ENCODE results near the gene PCNT.
"Not testable (repeated sequence)": the region's sequence is repeated elsewhere in the genome, so short reads cannot be mapped to it uniquely, and the experiment has no call there.

The PCNT gene

DNA sequence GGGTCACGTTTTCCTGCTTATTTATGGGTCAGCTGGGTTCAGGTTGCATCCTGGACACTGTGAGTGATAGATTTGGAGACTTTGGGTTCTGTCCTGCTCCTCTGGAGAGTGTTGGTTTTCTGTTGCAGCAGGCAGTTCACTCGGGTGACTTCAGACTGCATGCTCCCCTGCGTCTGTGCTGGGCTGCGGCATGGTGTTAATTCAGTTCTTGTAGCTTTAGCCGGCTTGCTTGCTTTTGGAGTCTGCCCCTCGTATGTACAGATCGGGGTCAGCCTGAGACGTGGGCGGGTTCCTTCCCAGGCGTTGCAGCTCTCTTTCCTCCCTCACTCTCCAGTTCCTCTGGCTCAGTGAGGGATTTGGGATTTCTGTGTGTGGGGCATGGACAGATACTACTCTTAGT lies 38.0 kb downstream of the PCNT start:
- DNase-seq (ENCODE audit: low spot score): no peak

DNA sequence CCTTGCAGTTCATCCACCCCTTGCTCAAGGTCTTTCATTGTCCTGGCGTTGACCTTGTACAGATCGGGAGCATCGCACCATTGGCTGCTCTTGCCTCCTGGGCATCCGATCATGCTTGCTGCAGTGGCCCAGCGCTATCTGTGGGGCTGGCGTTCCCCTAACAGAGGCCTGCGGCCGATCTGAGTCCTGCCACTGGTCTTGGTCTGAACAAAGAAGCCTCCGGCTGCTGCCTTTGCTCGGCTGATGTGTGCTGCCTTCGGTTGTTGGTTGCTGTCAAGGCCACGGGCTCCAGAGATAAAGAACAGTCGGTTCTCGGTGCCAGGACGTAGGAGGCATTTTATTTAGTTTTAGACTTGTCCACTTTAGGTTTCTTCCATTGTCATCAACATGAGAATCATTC lies 39.0 kb downstream of the PCNT start:
- DNase-seq (ENCODE audit: low spot score): no peak

DNA sequence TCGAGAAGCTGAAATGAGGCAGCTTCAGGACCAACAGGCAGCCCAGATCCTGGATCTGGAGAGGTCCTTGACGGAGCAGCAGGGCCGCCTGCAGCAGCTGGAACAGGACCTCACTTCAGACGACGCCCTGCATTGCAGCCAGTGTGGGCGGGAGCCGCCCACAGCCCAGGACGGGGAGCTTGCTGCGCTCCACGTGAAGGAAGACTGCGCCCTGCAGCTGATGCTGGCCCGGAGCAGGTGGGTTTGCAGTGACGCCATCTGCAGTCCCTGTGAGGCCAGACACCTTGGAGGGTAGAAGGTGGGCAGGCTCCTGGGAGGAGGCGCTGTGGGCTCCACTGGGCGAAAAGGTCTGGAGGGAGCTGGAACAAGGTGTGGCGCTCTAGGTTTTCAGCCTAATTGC lies 39.7 kb downstream of the PCNT start:
- no peak for DNase-seq (ENCODE audit: low spot score)

DNA sequence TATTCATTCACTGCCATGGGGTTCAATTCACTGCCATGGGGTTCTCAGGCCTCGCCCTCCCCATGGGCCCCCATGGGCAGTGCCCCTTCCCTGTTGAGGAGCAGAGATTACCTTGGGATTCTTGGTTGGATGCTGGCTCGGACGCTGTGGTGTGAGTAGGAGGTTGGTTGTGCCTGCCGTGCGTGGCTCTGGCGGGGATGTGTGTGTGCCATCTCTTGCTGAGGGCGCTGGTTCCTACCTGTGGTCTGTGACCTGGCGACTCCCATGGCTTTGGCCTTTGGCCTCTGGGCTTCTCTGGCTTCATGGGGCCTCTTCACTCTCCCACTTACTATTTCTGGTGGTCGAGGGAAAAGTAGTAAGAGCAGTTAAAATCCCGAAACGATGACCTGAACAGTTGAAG lies 42.1 kb downstream of the PCNT start:
- no peak for DNase-seq (ENCODE audit: low spot score)

DNA sequence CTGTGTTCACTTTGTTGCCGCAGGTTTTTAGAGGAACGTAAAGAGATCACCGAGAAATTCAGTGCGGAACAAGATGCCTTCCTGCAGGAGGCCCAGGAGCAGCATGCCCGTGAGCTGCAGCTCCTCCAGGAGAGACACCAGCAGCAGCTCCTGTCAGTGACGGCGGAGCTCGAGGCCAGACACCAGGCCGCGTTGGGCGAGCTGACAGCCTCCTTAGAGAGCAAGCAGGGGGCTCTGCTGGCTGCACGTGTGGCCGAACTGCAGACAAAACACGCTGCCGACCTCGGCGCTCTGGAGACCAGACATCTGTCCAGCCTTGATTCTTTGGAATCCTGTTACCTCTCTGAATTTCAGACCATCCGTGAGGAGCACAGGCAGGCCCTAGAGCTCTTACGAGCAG lies 42.6 kb downstream of the PCNT start:
- no peak for DNase-seq (ENCODE audit: low spot score)

DNA sequence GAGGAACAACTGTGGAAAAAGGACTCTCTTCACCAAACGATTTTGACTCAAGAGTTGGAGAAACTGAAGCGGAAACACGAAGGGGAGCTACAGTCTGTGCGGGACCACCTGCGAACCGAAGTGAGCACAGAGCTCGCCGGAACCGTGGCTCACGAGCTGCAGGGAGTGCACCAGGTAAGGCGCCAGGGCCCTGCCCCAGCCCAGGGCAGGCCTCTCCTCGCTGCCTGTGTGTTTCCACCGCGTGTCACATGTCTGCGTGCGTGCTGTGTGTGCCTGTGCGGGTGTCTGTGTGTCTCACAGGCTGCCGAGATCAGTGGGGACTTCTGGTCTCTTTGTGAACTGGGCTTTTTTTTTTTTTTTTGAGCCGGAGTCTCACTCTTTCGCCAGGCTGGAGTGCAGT lies 43.0 kb downstream of the PCNT start:
- DNase-seq (ENCODE audit: low spot score): no peak

DNA sequence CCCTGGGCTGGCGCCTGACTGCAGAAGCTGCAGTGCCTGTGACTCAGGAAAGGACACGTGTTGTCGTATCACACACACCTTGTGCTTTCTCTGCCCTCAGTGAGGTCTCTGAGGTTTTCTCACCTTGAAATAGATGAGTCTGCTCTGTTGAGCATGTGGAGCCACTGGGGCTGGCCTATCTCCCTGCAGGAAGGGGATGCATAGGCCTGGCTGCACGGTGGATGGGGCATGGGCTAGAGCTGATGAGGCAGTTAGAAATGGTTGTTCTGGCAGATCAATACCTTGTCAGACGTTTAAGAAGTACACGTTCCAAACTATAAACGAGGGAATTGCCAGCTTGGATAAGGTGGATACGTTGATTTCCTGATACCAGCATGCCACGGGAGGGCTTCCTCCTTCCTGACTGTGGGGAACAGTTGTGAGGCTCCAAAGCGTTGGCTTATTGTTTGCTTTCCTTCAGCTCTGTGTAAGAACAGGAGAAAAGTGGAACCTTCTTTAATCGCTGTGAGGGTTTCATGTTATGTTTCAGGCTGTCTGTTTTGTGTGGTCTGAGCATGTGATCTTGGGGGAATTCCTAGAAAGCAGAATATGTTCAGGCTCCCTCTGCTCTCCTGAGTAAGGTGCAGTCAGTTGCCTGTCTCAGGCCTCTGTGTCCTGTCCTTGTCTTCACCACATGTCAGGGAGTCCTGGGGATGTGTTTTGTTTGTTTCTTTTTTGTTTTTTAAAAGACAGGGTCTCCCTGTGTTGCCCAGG lies 44.8 kb downstream of the PCNT start:
- DNase-seq (ENCODE audit: low spot score): peak; percentile 29

DNA sequence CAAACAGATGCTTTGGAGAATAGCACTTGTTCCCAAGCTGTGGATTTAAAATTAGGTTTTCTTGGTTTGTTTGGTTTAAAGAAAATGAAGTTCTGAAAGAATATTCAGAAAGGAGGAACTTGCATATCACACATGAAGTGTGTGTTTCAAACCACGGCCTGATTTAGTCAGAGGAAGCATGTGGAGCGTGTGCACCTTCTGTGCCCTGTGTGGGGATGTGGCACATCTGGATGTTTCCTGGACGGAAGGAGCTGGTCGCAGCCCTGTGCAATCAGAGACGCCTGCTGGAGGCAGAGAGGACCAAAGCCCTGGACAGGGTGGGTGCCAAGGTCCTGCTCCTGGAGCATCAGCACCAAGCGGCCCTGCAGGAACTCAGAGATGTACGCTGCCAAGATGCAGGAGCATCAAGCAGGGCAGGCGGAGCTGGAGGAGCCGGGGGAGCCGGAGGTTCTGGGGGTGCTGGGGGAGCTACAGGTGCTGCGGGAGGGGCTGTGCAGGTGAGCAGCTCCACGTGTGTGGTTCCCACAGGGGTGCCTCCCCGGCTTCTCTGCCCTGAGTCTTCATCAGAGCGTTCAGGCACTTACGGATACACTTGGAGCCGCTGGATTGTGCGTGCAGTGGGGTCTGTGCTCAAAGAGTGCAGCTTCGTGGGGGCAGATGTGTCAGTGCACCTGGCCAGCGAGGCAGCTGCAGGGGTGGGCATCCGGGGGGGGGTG lies 45.7 kb downstream of the PCNT start:
- no peak for DNase-seq (ENCODE audit: low spot score)

DNA sequence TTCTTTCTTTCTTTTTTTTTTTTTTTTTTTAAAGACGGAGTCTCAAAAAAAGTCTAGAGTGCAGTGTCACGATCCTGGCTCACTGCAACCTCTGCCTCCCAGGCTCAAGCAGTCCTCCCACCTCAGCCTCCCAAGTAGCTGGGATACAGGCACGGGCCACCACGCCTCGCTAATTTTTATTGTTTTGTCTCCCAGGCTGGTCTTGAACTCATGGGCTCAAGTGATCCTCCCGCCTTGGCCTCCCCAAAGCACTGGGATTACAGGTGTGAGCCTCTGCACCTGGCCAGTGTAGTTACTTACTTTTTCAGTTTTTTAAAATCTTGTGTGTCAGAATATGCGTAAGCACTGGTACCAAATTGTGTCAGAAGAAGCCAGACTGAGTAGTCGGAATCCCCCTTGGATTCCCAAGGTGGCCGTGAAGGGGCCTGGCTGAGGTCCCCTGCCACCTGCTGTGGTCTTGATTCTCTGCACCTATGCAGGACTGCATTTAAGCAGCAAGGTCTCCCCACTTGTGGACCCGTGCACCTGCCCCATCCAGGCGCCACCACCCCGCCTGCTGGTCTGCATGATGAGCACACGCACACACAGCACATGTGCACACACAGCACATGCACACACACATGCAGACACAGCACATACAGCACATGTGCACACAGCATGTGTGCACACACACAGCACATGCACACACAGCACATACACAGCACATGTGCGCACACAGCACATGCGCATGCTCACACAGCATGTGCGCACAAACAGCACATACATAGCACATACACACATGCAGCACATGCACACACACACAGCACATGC lies 47.5 kb downstream of the PCNT start:
- DNase-seq (ENCODE audit: low spot score): no peak

DNA sequence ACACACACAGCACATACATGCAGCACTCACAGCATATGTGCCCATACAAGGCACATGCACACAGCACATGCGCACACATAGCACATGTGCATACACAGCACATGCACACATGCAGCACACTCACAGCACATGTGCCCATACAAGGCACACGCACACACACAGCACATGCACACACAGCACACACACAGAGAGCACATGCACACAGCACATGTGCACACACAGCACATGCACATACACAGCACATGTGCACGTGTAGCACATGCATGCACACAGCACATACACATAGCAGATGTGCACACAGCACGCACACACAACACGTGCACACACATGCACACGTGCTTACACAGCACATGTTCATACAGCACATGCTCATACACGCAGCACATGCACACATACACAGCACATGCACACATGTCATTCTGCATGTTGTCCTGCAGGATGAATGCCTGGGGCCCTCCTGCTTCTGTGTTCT lies 48.1 kb downstream of the PCNT start:
- no peak for DNase-seq (ENCODE audit: low spot score)

DNA sequence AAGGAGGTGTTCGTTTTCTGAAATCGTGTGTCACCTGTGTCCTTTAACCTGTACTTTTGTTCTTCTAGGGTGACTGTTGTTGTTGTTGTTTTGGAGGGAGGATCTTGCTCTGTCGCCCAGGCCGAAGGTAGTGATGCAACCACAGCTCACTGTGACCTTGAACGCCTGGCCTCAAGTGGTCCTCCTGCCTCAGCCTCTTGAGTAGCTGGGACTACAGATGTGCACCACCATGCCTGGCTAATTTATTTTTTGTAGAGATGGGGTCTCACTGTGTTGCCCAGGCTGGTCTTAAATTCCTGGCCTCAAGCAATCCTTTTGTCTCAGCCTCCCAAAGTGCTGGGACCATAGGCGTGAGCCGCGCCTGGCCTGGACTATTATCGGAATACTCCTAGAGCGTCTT lies 49.0 kb downstream of the PCNT start:
- DNase-seq (ENCODE audit: low spot score): not testable (repeated sequence)

DNA sequence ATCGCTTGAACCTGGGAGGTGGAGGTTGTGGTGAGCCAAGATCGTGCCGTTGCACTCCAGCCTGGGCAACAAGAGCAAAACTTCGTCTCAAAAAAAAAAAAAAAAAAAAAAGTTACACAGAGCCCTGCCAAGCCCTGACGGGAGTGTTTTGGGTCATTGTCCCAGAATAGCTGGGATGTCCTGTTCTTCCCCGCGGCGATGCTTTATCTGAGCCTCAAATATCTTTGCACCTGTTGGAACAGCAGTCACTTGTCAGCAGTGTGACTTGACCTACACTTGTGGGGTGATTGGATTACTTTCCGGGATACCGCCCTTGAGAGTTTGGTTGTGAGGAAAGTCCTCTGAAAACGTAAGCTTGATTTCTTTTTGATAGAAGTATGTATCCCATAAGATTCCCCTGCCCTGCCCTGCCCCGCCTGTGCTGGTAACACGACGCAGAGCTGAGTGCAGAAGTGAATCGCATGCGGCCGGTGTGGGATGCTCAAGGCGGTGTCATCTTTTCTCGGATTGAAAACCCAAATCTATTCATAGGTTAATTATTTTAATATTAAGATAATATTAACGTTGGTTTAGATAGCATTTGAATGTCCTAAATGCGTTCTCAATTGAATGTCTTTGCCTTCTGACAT lies 50.9 kb downstream of the PCNT start:
- no peak for DNase-seq (ENCODE audit: low spot score)

DNA sequence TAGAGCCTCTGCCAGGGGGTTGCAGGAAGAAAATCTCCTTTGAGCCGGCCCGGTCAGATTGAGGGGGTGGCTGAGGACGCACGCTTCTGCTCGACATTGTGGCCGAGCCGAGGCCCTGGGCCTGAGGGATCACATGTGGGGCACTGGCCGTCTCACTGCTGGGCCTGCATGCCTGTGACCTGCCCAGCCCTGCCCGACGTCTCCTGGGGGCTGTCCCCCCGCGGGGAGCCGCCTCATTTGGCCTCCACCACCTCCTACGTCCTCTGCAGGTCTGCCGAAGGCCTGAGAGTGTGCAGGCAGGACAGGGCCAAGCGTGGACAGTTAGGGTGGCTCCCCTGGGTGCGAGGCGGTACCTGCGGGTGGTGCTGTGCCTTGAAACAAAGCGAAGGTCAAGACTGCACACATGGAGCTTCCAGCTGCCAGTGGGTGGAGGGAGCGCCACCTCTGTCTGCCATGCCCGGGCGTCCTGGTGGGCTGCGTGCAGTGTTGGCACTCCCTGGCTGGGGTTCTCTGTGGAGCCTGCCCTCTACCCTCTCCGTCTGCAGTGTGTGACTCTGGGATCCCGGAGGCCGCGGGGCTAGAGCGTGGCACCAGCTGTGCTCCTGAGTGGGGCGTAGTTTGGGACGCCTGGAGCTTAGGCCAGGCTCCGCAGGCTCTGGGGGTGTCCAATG lies 51.7 kb downstream of the PCNT start:
- no peak for DNase-seq (ENCODE audit: low spot score)

DNA sequence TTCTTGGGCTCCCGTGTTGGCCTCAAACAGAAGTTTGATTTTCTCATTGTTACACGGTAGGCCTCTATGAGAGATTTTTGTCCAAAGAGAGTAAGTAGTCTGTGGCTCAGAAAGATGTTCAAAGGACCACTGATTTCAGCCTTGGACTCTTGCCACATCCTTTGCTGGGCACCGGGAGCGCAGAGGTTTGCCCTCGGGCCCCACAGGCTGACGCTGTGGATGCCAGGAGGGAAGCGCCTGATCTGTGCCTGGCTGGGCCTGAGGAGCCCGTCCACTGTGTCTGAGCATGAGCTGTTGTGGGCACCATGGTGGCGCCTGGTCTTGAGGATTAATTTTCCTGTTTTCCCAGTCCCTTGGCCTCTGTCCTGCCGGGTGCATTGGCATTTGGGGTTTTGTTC lies 52.3 kb downstream of the PCNT start:
- no peak for DNase-seq (ENCODE audit: low spot score)

DNA sequence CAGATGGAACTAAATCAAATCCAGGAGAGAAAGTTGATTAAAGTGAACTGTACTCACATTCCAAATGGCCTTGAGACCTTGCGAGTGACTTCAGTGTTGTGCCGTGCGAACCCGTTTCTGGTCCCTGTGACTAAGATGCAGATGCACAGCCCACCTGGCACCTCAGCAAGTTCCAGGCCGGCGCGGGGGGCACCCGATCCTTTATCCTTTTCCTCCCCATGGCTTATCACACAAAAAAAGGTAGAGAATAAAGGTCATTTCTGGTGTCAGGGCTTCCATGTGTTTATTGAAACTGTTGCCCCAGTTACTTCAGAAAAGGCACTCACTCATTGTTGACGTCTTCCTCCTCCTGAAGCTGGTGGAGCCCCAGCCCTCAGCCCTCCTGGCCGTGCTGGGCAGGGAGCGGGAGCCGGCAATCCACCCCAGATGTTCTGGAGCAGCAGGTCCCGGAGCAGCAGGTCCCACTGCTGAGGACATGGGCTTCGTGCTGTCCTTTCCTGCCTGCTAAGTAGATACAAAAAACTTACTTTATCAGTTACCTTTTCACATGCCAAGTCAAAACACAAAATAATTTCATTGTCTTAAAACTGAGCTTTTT lies 53.0 kb downstream of the PCNT start:
- DNase-seq (ENCODE audit: low spot score): no peak

DNA sequence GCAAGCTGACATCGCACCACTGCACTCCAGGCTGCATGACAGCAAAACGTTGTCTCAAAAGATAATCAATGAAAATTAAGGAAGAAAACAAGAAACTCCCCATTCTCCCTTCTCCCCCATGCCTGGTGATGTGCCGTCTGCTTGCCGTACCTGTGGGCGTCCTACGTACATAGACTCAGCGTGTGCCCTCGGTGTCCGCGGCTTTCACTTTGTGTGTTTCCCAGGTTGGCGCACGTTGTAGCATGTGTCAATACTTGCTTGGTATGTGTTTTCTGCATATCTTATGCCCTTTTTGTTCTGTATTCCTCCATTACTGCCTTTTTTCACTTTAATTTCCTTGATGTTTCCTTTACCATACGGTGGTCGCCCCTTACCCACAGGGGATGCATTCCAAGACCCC lies 53.8 kb downstream of the PCNT start:
- DNase-seq (ENCODE audit: low spot score): no peak

DNA sequence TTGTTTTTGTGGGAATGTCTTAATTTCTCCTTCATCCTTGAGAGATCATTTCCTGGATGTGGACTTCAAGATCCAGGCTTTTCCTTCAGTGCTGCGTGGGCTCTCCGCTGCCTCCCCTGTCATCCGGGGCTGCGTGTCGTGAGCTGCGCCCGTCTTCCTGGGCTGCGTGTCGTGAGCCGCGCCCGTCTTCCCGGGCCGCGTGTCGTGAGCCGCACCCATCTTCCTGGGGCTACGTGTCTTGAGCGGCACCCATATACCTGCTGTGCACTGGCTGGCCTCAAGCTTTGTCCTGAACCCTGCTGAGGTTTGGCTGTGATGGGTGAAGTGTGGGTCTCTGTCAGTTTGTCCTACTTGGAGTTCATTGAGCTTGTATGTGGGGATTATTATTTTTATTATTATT lies 55.1 kb downstream of the PCNT start:
- DNase-seq (ENCODE audit: low spot score): no peak

DNA sequence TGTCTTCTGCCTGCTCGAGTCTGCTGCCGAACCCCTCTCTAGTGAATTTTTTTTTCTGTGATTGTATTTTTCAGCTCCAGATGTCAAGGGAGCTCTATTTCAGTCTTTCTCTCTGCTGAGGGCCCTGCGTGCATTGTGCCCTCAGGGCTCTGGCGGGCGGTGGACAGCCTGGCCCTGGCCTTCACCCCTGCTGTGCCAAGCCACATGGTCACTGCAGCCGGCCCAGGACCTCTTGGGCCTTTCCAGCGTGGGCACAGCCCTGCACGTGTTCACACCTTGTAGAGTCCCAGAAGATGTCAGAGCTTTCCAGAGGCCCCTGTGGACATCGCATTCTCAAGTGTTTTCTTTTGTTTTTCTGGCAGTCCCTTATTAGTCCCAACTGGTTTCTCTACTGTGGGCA lies 55.7 kb downstream of the PCNT start:
- no peak for DNase-seq (ENCODE audit: low spot score)

DNA sequence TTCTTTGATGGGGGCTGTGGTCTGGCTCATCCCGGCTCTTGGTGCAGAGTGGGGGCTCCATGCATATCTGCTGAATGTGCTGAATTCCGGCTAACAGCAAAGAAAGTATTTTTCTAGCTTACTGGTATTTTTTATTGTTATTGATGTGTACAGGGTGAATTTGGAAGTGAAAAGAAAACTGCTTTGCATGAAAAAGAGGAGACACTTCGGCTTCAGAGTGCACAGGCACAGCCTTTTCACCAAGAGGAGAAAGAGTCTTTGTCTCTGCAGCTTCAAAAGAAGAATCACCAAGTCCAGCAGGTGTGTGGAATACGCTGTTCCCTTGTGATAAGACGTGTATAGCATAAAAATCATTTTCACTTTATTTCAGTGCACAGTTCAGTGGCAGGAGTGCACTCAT lies 57.6 kb downstream of the PCNT start:
- no peak for DNase-seq (ENCODE audit: low spot score)

DNA sequence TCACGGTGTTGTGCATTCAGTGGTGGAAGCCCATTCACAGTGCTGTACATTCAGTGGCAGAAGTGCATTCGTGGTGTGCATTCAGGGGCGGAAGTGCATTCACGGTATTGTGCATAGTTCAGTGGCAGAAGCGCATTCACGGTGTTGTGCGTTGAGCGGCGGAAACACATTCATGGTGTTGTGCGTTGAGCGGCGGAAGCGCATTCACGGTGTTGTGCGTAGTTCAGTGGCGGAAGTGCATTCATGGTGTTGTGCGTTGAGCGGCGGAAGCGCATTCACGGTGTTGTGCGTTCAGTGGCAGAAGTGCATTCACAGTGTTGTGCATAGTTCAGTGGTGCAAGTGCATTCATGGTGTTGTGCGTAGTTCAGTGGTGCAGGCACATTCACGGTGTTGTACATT lies 60.6 kb downstream of the PCNT start:
- no peak for DNase-seq (ENCODE audit: low spot score)

All from CD4-positive, alpha-beta T cell treated with Interleukin-6 at 100 ng/mL for 8 hours (primary cell).